ENCODE data around the gene MAZ.

- TF ChIP-seq MEF2A (IDR thresholded peaks at IDR 0.05; ENCODE audit: borderline replicate concordance, low read depth): no peak
- no peak for TF ChIP-seq EZH2phosphoT487 (IDR thresholded peaks at IDR 0.05; ENCODE audit: borderline replicate concordance, low read depth)
- TF ChIP-seq CTCF (IDR thresholded peaks at IDR 0.05): no peak
- no peak for TF ChIP-seq EP300 (IDR thresholded peaks at IDR 0.05; ENCODE audit: borderline replicate concordance in 1 of 2, low read depth in 1 of 2, low read length in 1 of 2)
- no peak for TF ChIP-seq MXI1 (IDR thresholded peaks at IDR 0.05; ENCODE audit: low read depth, low read length)
- no peak for TF ChIP-seq RXRA (IDR thresholded peaks at IDR 0.05; ENCODE audit: borderline replicate concordance, low read depth)
- TF ChIP-seq POLR2AphosphoS5 (IDR thresholded peaks at IDR 0.05; ENCODE audit: low read depth, low read length): no peak
- TF ChIP-seq REST (IDR thresholded peaks at IDR 0.05; ENCODE audit: low read depth, low read length): no peak
- TF ChIP-seq ZBTB33 (IDR thresholded peaks at IDR 0.05; ENCODE audit: borderline replicate concordance, low read depth): no peak
- TF ChIP-seq TEAD4 (IDR thresholded peaks at IDR 0.05; ENCODE audit: borderline replicate concordance, insufficient read depth): no peak
- TF ChIP-seq MAX (IDR thresholded peaks at IDR 0.05; ENCODE audit: low read depth): no peak
- no peak for TF ChIP-seq SMC3 (IDR thresholded peaks at IDR 0.05; ENCODE audit: low read depth, low read length)
- no peak for TF ChIP-seq SIN3A (IDR thresholded peaks at IDR 0.05; ENCODE audit: borderline replicate concordance, low read depth, low read length)
Observed at GRCh38 chr16:29779474-29779873, 26.9 kb upstream of the MAZ start.
